Upper lobe of right lung (tissue), 1 donor: ENCODE data around the gene VWA5B1. TPM values are rescaled to one million over a fixed set of nuclear protein-coding genes. Genes with fewer than 3 reads are reported as not detected.
"Not testable (repeated sequence)": the region's sequence is repeated elsewhere in the genome, so short reads cannot be mapped to it uniquely, and the experiment has no call there.

Experiments
- ATAC-seq: fragments of 200-7000 bp; cut with Tn5 transposase; one replicate; pipeline ENCODE4 v1.9.1; 2020; ENCODE audit warnings: mild to moderate bottlenecking, moderate library complexity
- DNase-seq: peaks from one replicate; pipeline ENCODE4 v3.0.0-alpha.2; 2020
- H3K27ac ChIP-seq: fragments of 200-600 bp; one replicate; pipeline ENCODE4 v1.8.0; 2022
- H3K27me3 ChIP-seq: fragments of 200-600 bp; one replicate; pipeline ENCODE4 v1.8.0; 2022; ENCODE audit warnings: mild to moderate bottlenecking
- H3K36me3 ChIP-seq: fragments of 200-600 bp; one replicate; pipeline ENCODE4 v1.8.0; 2022
- H3K4me1 ChIP-seq: fragments of 200-600 bp; one replicate; pipeline ENCODE4 v1.8.0; 2022
- H3K4me3 ChIP-seq: fragments of 200-600 bp; one replicate; pipeline ENCODE4 v1.8.0; 2022; ENCODE audit warnings: mild to moderate bottlenecking
- H3K9me3 ChIP-seq: fragments of 200-600 bp; one replicate; pipeline ENCODE4 v1.8.0; 2022
- intact Hi-C: fragments of 100-400 bp; cut with DNase I; formaldehyde crosslinking; loops from one replicate; pipeline ENCODE4 v1.11.0; 2022
- total RNA-seq: library from RNA; stranded (reverse); fragmentation: NEBNext Ultra II Directional; extraction: Animal tissue kit (Norgen Biotek cat#: 25700); gene quantifications from one replicate; pipeline ENCODE4 v1.2.1, GENCODE V29; 2021
- TF ChIP-seq, protein P1 (sequence below): fragments of 200-600 bp; IDR thresholded peaks from one replicate; pipeline ENCODE4 v1.8.0; 2022; ENCODE audit warnings: antibody characterized with exemption
- donor health status: DM: no; HTN: yes; CAD: no; lungs with severe emphysema.

Gene VWA5B1
- total RNA-seq, 1 donor from 2014 or later: 0.09 TPM

DNA sequence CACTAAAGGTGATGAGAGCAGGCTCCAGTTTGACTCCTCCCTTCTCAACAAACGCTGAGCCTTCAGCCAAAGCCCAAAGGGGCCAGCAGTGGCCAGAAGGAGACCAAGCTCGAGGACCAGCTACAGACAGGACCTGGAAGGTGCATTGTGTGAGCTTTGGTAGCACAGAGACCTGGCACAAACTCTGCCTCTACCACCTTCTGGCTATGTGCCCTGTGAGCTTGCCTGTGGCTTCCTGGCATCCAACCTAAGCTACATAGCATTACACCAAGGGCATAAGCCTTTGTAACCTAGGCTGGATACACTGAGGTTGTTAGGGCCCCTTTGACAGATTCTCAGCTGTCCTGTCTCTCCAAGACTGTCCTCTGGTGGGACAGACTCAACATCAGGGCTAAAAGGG, 6.6 kb upstream of the VWA5B1 start:
- Histone ChIP-seq H3K27ac (no peak overlapping the region), H3K4me3 (no peak overlapping the region), H3K4me1 (no peaks in the 10 kb centered on the region), H3K36me3 (no peaks in the 10 kb centered on the region), H3K27me3 (peaks cover 17% of the 10 kb centered on the region), H3K9me3 (no peaks in the 10 kb centered on the region)
- DNase-seq: no peak
- intact Hi-C loops: no loop called here
- TF ChIP-seq, protein P1, sequence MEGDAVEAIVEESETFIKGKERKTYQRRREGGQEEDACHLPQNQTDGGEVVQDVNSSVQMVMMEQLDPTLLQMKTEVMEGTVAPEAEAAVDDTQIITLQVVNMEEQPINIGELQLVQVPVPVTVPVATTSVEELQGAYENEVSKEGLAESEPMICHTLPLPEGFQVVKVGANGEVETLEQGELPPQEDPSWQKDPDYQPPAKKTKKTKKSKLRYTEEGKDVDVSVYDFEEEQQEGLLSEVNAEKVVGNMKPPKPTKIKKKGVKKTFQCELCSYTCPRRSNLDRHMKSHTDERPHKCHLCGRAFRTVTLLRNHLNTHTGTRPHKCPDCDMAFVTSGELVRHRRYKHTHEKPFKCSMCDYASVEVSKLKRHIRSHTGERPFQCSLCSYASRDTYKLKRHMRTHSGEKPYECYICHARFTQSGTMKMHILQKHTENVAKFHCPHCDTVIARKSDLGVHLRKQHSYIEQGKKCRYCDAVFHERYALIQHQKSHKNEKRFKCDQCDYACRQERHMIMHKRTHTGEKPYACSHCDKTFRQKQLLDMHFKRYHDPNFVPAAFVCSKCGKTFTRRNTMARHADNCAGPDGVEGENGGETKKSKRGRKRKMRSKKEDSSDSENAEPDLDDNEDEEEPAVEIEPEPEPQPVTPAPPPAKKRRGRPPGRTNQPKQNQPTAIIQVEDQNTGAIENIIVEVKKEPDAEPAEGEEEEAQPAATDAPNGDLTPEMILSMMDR: no peak
- no peak for ATAC-seq

DNA sequence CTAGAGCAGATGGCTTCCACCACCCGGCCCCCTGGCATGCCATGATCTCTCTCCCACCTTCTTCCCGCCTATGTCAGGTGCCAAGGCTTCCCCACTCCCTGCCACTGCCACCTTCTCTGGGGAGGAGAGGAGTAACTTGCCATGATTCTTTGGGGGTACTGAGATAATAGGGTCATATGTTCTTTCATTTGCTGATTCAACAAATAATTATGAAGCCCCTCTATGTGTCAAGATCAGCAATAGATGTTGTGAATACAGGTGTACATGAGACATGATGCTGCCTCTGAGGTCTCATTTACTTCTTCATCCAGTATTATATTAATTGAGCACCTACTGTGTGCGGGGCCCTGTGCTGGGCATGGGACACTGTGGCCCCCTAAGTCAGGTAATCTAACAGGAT, 6.0 kb upstream of the VWA5B1 start:
- Histone ChIP-seq H3K4me1 (no peaks in the 10 kb centered on the region), H3K27me3 (peaks cover 19% of the 10 kb centered on the region), H3K27ac (no peak overlapping the region), H3K9me3 (no peaks in the 10 kb centered on the region), H3K4me3 (no peak overlapping the region), H3K36me3 (no peaks in the 10 kb centered on the region)
- no peak for ATAC-seq
- intact Hi-C loops: no loop called here
- TF ChIP-seq, protein P1: no peak
- no peak for DNase-seq

DNA sequence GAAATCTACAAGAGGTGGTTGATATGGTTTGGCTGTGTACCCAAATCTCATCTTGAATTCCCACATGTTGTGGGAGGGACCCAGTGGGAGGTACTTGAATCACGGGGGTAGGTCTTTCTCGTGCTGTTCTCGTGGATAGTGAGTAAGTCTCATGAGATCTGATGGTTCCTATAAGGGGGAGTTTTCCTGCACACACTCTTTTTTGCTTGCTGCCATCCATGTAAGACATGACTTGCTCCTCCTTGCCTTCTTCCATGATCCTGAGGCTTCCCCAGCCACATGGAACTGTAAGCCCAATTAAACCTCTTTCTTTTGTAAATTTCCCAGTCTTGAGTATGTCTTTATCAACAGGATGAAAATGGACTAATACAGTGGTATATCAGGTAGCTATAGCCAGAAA, 5.2 kb upstream of the VWA5B1 start:
- ATAC-seq (no peak), DNase-seq (no peak)
- TF ChIP-seq, protein P1: no peak
- Histone ChIP-seq H3K27me3 (peaks cover 24% of the 10 kb centered on the region), H3K9me3 (no peaks in the 10 kb centered on the region), H3K36me3 (no peaks in the 10 kb centered on the region), H3K4me1 (no peaks in the 10 kb centered on the region), H3K27ac (no peak overlapping the region), H3K4me3 (no peak overlapping the region)
- intact Hi-C loops: no loop called here

DNA sequence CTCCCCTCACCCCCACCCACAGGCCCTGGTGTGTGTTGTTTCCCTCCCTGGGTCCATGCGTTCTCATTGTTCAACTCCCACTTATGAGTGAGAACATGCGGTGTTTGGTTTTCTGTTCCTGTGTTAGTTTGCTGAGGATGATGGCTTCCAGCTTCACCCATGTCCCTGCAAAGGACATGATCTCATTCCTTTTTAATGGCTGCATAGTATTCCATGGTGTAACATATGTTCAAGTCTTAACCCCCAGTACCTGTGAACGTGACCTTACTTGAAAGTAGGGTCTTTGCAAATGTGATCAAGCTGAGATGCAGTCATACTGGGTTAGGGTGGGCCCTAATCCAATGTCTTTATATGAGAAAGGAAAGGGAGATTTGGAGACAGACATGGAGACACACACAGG, 3.0 kb upstream of the VWA5B1 start:
- DNase-seq, ATAC-seq, H3K9me3 ChIP-seq, H3K36me3 ChIP-seq, H3K4me1 ChIP-seq, intact Hi-C loops, H3K27ac ChIP-seq, H3K4me3 ChIP-seq: not testable (repeated sequence)
- peaks cover 31% of the 10 kb centered on the region for H3K27me3 ChIP-seq

DNA sequence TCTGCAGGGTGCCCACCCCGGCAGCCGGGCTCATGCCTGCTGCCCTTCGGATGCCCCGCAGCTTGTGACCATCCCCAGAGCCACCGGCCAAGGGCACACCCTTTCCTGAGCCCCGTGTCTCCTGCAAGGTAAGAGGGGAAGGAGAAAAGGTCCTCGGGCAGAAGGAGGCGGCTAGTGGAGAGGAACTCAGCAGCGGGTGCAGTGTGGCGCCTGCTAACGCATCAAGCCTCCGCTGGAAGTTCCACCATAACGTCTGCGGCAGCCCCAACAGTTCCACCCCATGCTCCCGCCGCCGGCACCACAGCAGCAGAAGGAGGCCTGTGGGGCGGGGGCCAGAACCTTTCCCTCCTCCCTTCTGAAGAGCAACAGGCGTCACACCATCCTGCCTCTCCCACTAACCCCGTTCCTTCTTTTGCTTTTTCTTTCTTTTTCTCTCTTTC, 990 bp downstream of the VWA5B1 start:
- no peaks in the 10 kb centered on the region for H3K4me1 ChIP-seq
- no peak overlapping the region for H3K4me3 ChIP-seq
- H3K27ac ChIP-seq: no peak overlapping the region
- no peaks in the 10 kb centered on the region for H3K36me3 ChIP-seq
- DNase-seq (no peak), ATAC-seq (no peak)
- intact Hi-C loops: no loop called here
- TF ChIP-seq, protein P1: no peak
- no peaks in the 10 kb centered on the region for H3K9me3 ChIP-seq
- H3K27me3 ChIP-seq: peaks cover 42% of the 10 kb centered on the region

DNA sequence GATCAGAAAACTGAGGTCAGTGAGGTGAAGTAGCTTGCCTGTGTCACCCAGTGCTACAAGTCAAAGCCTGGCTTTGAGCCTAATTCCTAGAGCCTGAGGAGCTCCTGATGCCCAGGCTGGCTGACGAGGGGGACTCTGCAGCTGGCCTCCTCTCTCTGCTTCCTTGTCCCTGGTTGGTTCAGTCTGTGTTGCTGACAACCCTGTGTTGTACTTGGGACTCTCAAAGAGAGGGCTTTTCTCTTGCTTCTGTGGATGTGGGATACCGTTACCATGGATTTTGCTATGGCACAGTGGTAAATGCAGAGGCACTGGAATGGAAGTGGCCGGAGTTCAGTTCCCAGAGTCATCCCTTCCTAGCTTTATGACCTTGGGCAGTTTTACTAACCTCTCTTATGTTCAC, 8.0 kb downstream of the VWA5B1 start:
- DNase-seq: no peak
- Histone ChIP-seq H3K27ac (no peak overlapping the region), H3K27me3 (peaks cover 2% of the 10 kb centered on the region), H3K9me3 (no peaks in the 10 kb centered on the region), H3K36me3 (no peaks in the 10 kb centered on the region), H3K4me1 (no peaks in the 10 kb centered on the region), H3K4me3 (no peak overlapping the region)
- intact Hi-C loops: no loop called here
- no peak for ATAC-seq
- TF ChIP-seq, protein P1: no peak
